ENCODE results near the gene DCC.

DNA sequence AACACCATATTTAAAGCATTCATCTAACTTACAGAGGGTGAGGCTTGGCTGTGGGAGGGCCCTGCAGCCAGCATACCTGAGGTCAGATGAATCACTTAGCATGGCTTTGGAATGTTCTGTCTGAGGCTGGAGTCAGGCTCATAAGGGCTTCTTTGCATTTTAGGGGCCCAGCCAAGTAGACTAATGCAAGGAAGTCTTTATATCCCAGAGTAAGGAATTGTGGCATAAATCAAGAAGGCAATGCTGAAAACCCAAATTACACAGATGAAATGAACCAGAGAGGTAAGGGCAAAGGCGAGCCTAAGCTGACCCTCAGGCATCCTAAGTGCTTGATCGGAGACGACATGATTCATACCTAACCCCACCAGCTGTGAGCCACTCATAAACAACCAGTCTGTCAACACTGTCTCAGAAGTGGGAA, 383.6 kb downstream of the DCC start:
- TF ChIP-seq, protein P1, sequence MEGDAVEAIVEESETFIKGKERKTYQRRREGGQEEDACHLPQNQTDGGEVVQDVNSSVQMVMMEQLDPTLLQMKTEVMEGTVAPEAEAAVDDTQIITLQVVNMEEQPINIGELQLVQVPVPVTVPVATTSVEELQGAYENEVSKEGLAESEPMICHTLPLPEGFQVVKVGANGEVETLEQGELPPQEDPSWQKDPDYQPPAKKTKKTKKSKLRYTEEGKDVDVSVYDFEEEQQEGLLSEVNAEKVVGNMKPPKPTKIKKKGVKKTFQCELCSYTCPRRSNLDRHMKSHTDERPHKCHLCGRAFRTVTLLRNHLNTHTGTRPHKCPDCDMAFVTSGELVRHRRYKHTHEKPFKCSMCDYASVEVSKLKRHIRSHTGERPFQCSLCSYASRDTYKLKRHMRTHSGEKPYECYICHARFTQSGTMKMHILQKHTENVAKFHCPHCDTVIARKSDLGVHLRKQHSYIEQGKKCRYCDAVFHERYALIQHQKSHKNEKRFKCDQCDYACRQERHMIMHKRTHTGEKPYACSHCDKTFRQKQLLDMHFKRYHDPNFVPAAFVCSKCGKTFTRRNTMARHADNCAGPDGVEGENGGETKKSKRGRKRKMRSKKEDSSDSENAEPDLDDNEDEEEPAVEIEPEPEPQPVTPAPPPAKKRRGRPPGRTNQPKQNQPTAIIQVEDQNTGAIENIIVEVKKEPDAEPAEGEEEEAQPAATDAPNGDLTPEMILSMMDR (IDR thresholded peaks at IDR 0.05; ENCODE audit: low read depth, low read length, poor library complexity, severe bottlenecking) = no peak
- TF ChIP-seq EZH2phosphoT487 (IDR thresholded peaks at IDR 0.05; ENCODE audit: borderline replicate concordance, low read length) = no peak
